GM18519 (cell line): Measurements from ENCODE around the gene NEURL4.

Experiments used
- ATAC-seq: cut with Tn5 transposase; IDR thresholded peaks from one replicate; pipeline ENCODE4 v1.9.1; 2021; ENCODE audit warnings: mild to moderate bottlenecking, moderate library complexity; ENCODE audit not compliant: unreplicated experiment, low FRiP score

NEURL4 gene

GRCh38 chr17:7306911-7307685 is 22.0 kb downstream of the NEURL4 start, which contains the start of gene EIF5A:
EIF5A (plus strand) TSS chr17:7307628; CDS start chr17:7309636, 2,008 bp downstream.
- ATAC-seq, result peak; percentile 53

GRCh38 chr17:7304179-7304578 is 25.0 kb downstream of the NEURL4 start:
- no peak for ATAC-seq

GRCh38 chr17:7296189-7296861 is 32.8 kb downstream of the NEURL4 start:
- no peak for ATAC-seq

GRCh38 chr17:7295230-7296180 is 33.6 kb downstream of the NEURL4 start:
- ATAC-seq, result no peak

- ATAC-seq, result no peak
Measured at GRCh38 chr17:7294614-7295153, 34.5 kb downstream of the NEURL4 start, which contains the start of gene YBX2. YBX2 (minus strand) TSS chr17:7294639; CDS start chr17:7294500, 139 bp downstream.

- no peak for ATAC-seq
Measured at GRCh38 chr17:7293816-7294613, 35.1 kb downstream of the NEURL4 start.

- no peak for ATAC-seq
Measured at GRCh38 chr17:7293159-7293558, 36.0 kb downstream of the NEURL4 start.

GRCh38 chr17:7292729-7293128 is 36.4 kb downstream of the NEURL4 start:
- ATAC-seq, result no peak

GRCh38 chr17:7292194-7292593 is 36.9 kb downstream of the NEURL4 start:
- no peak for ATAC-seq

- no peak for ATAC-seq
Measured at GRCh38 chr17:7290685-7291084, 38.5 kb downstream of the NEURL4 start.

GRCh38 chr17:7290166-7290565 is 39.0 kb downstream of the NEURL4 start:
- ATAC-seq, result no peak

- ATAC-seq, result no peak
Measured at GRCh38 chr17:7289256-7290032, 39.7 kb downstream of the NEURL4 start.

GRCh38 chr17:7285679-7286078 is 43.5 kb downstream of the NEURL4 start:
- ATAC-seq, result no peak

- ATAC-seq, result no peak
Measured at GRCh38 chr17:7284911-7285310, 44.2 kb downstream of the NEURL4 start.

- ATAC-seq, result no peak
Measured at GRCh38 chr17:7283471-7284216, 45.5 kb downstream of the NEURL4 start.

- no peak for ATAC-seq
Measured at GRCh38 chr17:7282752-7283321, 46.3 kb downstream of the NEURL4 start.

- ATAC-seq, result no peak
Measured at GRCh38 chr17:7281953-7282751, 47.0 kb downstream of the NEURL4 start.
